SK-N-SH treated with all-trans-retinoic acid at 6 μM for 48 hours (cell line): ENCODE results near the gene THSD4.

ENCODE experiments used
- ATAC-seq: fragments of 200-7000 bp; cut with Tn5 transposase; 3 replicates; pipeline ENCODE4 v1.9.1; 2020; ENCODE audit warnings: mild to moderate bottlenecking, moderate library complexity
- ARNTL ChIP-seq: fragments of 450-650 bp; formaldehyde crosslinking; IDR thresholded peaks from 2 replicates; pipeline ENCODE4 v1.5.0; 2020; ENCODE audit warnings: low read depth, mild to moderate bottlenecking, moderate library complexity, borderline replicate concordance
- BACH2 ChIP-seq: fragments of 250-450 bp; sonication (Bioruptor Pico); IDR thresholded peaks from 2 replicates; pipeline ENCODE4 v1.9.0; 2021; ENCODE audit warnings: mild to moderate bottlenecking, borderline replicate concordance
- CREB5 ChIP-seq: fragments of 250-450 bp; sonication (Bioruptor Pico); IDR thresholded peaks from 2 replicates; pipeline ENCODE4 v1.5.1; 2020; ENCODE audit warnings: low read depth, mild to moderate bottlenecking, moderate library complexity
- CSDC2 ChIP-seq: fragments of 250-450 bp; sonication (Bioruptor Pico); IDR thresholded peaks from 2 replicates; pipeline ENCODE4 v1.5.0; 2020; ENCODE audit warnings: mild to moderate bottlenecking, moderate library complexity
- CSRNP3 ChIP-seq: fragments of 250-450 bp; sonication (Bioruptor Pico); IDR thresholded peaks from 2 replicates; pipeline ENCODE4 v1.5.1; 2021; ENCODE audit warnings: mild to moderate bottlenecking, moderate library complexity
- ESRRG ChIP-seq: fragments of 250-450 bp; sonication (Bioruptor Pico); IDR thresholded peaks from 2 replicates; pipeline ENCODE4 v1.6.1; 2021; ENCODE audit warnings: mild to moderate bottlenecking
- ISL1 ChIP-seq: fragments of 250-450 bp; sonication (Bioruptor Pico); IDR thresholded peaks from 2 replicates; pipeline ENCODE4 v2.1.2; 2022; ENCODE audit warnings: mild to moderate bottlenecking, moderate library complexity
- OSR1 ChIP-seq: fragments of 250-450 bp; sonication (Bioruptor Pico); IDR thresholded peaks from 2 replicates; pipeline ENCODE4 v1.8.0; 2022; ENCODE audit warnings: moderate library complexity, mild to moderate bottlenecking, inconsistent platforms
- PATZ1 ChIP-seq: fragments of 250-450 bp; sonication (Bioruptor Pico); IDR thresholded peaks from 2 replicates; pipeline ENCODE4 v1.8.0; 2020; ENCODE audit warnings: mild to moderate bottlenecking, moderate library complexity, borderline replicate concordance
- POU6F1 ChIP-seq: fragments of 250-450 bp; sonication (Bioruptor Pico); IDR thresholded peaks from 2 replicates; pipeline ENCODE4 v1.8.0; 2021; ENCODE audit warnings: low read depth, mild to moderate bottlenecking, moderate library complexity, borderline replicate concordance
- PPARA ChIP-seq: fragments of 250-450 bp; sonication (Bioruptor Pico); IDR thresholded peaks from 2 replicates; pipeline ENCODE4 v1.5.0; 2020; ENCODE audit warnings: mild to moderate bottlenecking, borderline replicate concordance
- RARB ChIP-seq: fragments of 250-450 bp; sonication (Bioruptor Pico); IDR thresholded peaks from 2 replicates; pipeline ENCODE4 v1.8.0; 2021; ENCODE audit warnings: mild to moderate bottlenecking, moderate library complexity
- SNAI2 ChIP-seq: fragments of 250-450 bp; sonication (Bioruptor Pico); IDR thresholded peaks from 2 replicates; pipeline ENCODE4 v1.5.0; 2020; ENCODE audit warnings: mild to moderate bottlenecking, moderate library complexity
- TCF4 ChIP-seq: fragments of 250-450 bp; sonication (Bioruptor Pico); IDR thresholded peaks from 2 replicates; pipeline ENCODE4 v1.8.0; 2021; ENCODE audit warnings: mild to moderate bottlenecking, moderate library complexity, borderline replicate concordance
- TOX ChIP-seq: fragments of 250-450 bp; sonication (Bioruptor Pico); IDR thresholded peaks from 2 replicates; pipeline ENCODE4 v1.8.0; 2021; ENCODE audit warnings: mild to moderate bottlenecking, moderate library complexity, borderline replicate concordance
- ZC3H10 ChIP-seq: fragments of 250-450 bp; sonication (Bioruptor Pico); IDR thresholded peaks from 2 replicates; pipeline ENCODE4 v1.5.1; 2021; ENCODE audit warnings: mild to moderate bottlenecking, moderate library complexity
- ZFP3 ChIP-seq: fragments of 250-450 bp; sonication (Bioruptor Pico); IDR thresholded peaks from 2 replicates; pipeline ENCODE4 v1.5.0; 2020; ENCODE audit warnings: mild to moderate bottlenecking, moderate library complexity
- ZFP30 ChIP-seq: fragments of 450-650 bp; formaldehyde crosslinking; IDR thresholded peaks from 2 replicates; pipeline ENCODE4 v1.5.0; 2022; ENCODE audit warnings: mild to moderate bottlenecking, moderate library complexity
- ZNF565 ChIP-seq: fragments of 450-650 bp; formaldehyde crosslinking; conservative IDR thresholded peaks from 2 replicates; pipeline ENCODE4 v1.5.0; 2020; ENCODE audit warnings: low read depth, mild to moderate bottlenecking, moderate library complexity
- ZNF70 ChIP-seq: fragments of 450-650 bp; formaldehyde crosslinking; IDR thresholded peaks from 2 replicates; pipeline ENCODE4 v1.5.0; 2020; ENCODE audit warnings: mild to moderate bottlenecking, moderate library complexity
- ZNF8 ChIP-seq: fragments of 450-650 bp; formaldehyde crosslinking; IDR thresholded peaks from 2 replicates; pipeline ENCODE4 v1.5.0; 2020; ENCODE audit warnings: mild to moderate bottlenecking, moderate library complexity

Gene THSD4

GRCh38 chr15:71612869-71613268 is 497.6 kb downstream of the THSD4 start:
- TF ChIP-seq PPARA (CRISPR knock-in tag) (no peak), OSR1 (CRISPR knock-in tag) (no peak), ZNF8 (CRISPR knock-in tag) (no peak), TOX (CRISPR knock-in tag) (no peak), ZFP3 (CRISPR knock-in tag) (no peak), ZC3H10 (CRISPR knock-in tag) (no peak), ZFP30 (CRISPR knock-in tag) (no peak), ZNF565 (CRISPR knock-in tag) (no peak), SNAI2 (no peak), ISL1 (CRISPR knock-in tag) (no peak), CSRNP3 (CRISPR knock-in tag) (no peak), BACH2 (CRISPR knock-in tag) (no peak), POU6F1 (CRISPR knock-in tag) (no peak)
- TF ChIP-seq, all 23 proteins: peak for 0
- no peak for ATAC-seq

GRCh38 chr15:71623111-71623510 is 507.8 kb downstream of the THSD4 start:
- TF ChIP-seq TOX (CRISPR knock-in tag) (no peak), ISL1 (CRISPR knock-in tag) (no peak), ZFP3 (CRISPR knock-in tag) (no peak)

GRCh38 chr15:71626596-71627088 is 511.4 kb downstream of the THSD4 start:
- ATAC-seq = no peak
- TF ChIP-seq TOX (CRISPR knock-in tag) (no peak), ZNF8 (CRISPR knock-in tag) (no peak), POU6F1 (CRISPR knock-in tag) (no peak), SNAI2 (no peak), ZC3H10 (CRISPR knock-in tag) (no peak), CSRNP3 (CRISPR knock-in tag) (no peak), OSR1 (CRISPR knock-in tag) (no peak), ISL1 (CRISPR knock-in tag) (no peak), ZNF70 (CRISPR knock-in tag) (no peak), RARB (CRISPR knock-in tag) (no peak), ZFP3 (CRISPR knock-in tag) (no peak), CREB5 (CRISPR knock-in tag) (no peak)

More at GRCh38 chr15:71623111-71623510, 507.8 kb downstream of the THSD4 start:
- no peak for ATAC-seq

- ATAC-seq = no peak
- TF ChIP-seq ZNF8 (CRISPR knock-in tag) (no peak), ESRRG (CRISPR knock-in tag) (no peak), ARNTL (CRISPR knock-in tag) (no peak), ZNF565 (CRISPR knock-in tag) (no peak), CSDC2 (CRISPR knock-in tag) (no peak), TCF4 (CRISPR knock-in tag) (no peak), ZNF70 (CRISPR knock-in tag) (no peak), BACH2 (CRISPR knock-in tag) (no peak), OSR1 (CRISPR knock-in tag) (no peak), ZC3H10 (CRISPR knock-in tag) (no peak), CSRNP3 (CRISPR knock-in tag) (no peak), POU6F1 (CRISPR knock-in tag) (no peak), RARB (CRISPR knock-in tag) (no peak), PPARA (CRISPR knock-in tag) (no peak), SNAI2 (no peak), PATZ1 (CRISPR knock-in tag) (no peak)
Observed at GRCh38 chr15:71627188-71627587, 511.9 kb downstream of the THSD4 start.
